ENCODE results near the gene SMR3A. TPM values are rescaled to one million over a fixed set of nuclear protein-coding genes. Genes with fewer than 3 reads are reported as not detected.
A peak's percentile ranks its signal among the peaks of the same experiment; 100 is the strongest.

Gene SMR3A
- total RNA-seq (not detected), polyA plus RNA-seq (ENCODE audit: insufficient read depth in 1 of 8, insufficient read length in 8 of 8, low replicate concordance in 1 of 8) (not detected)
- long read RNA-seq, donor 1 = 0 reads
- long read RNA-seq, donor 2 = 0 reads
- long read RNA-seq, donor 3 = 0 reads
- long read RNA-seq, donor 4 = 0 reads
- long read RNA-seq, donor 5 = 0 reads
- long read RNA-seq, donor 6 = 0 reads
- long read RNA-seq, donor 7 = 0 reads
- long read RNA-seq, donor 8 = 0 reads
- long read RNA-seq, donor 9 = 0 reads
- long read RNA-seq, donor 10 = 0 reads
- long read RNA-seq, donor 11 = 0 reads

- Histone ChIP-seq H3K36me3 (ENCODE audit: control insufficient read depth, insufficient read depth, low read length) (no peaks in the 10 kb centered on the region), H3K27me3 (ENCODE audit: control insufficient read depth, insufficient read depth, low read length) (no peaks in the 10 kb centered on the region), H3K4me1 (ENCODE audit: control insufficient read depth, insufficient read depth, low read length) (no peaks in the 10 kb centered on the region), H3K4me3 (ENCODE audit: low read length) (no peak within 1 kb of the TSS), H3K9me3 (replicated peaks; ENCODE audit: control insufficient read depth, low read depth, low read length) (no peaks in the 10 kb centered on the region), H3K27ac (ENCODE audit: low read length) (no peak within 1 kb of the TSS)
- WGBS (ENCODE audit: insufficient coverage) = 71% methylated on average over 1 of the region's 3 CpGs
- peak; percentile 32 for DNase-seq
These were observed at the start of gene SMR3A for GRCh38 chr4:70360460-70360859. Gene SMR3A (plus strand): TSS chr4:70360760. CDS start chr4:70362116, 1,356 bp downstream.

- H3K4me1 ChIP-seq (ENCODE audit: control insufficient read depth, insufficient read depth, low read length) = no peaks in the 10 kb centered on the region
- H3K36me3 ChIP-seq (ENCODE audit: control insufficient read depth, insufficient read depth, low read length) = no peaks in the 10 kb centered on the region
- H3K27me3 ChIP-seq (ENCODE audit: control insufficient read depth, insufficient read depth, low read length) = no peaks in the 10 kb centered on the region
- DNase-seq = no peak
- H3K9me3 ChIP-seq (replicated peaks; ENCODE audit: control insufficient read depth, low read depth, low read length) = peaks cover 2% of the 10 kb centered on the region
- H3K27ac ChIP-seq (ENCODE audit: low read length) = no peak overlapping the region
- no peak overlapping the region for H3K4me3 ChIP-seq (ENCODE audit: low read length)
These were observed 46.8 kb upstream of the SMR3A start for GRCh38 chr4:70313736-70314135.

GRCh38 chr4:70315928-70316327 lies 44.6 kb upstream of the SMR3A start:
- H3K9me3 ChIP-seq (replicated peaks; ENCODE audit: control insufficient read depth, low read depth, low read length) = no peaks in the 10 kb centered on the region
- 60% methylated on average over 1 of the region's 1 CpG for WGBS (ENCODE audit: insufficient coverage)
- no peaks in the 10 kb centered on the region for H3K36me3 ChIP-seq (ENCODE audit: control insufficient read depth, insufficient read depth, low read length)
- H3K27me3 ChIP-seq (ENCODE audit: control insufficient read depth, insufficient read depth, low read length) = no peaks in the 10 kb centered on the region
- H3K4me3 ChIP-seq (ENCODE audit: low read length) = no peak overlapping the region
- H3K4me1 ChIP-seq (ENCODE audit: control insufficient read depth, insufficient read depth, low read length) = no peaks in the 10 kb centered on the region
- no peak overlapping the region for H3K27ac ChIP-seq (ENCODE audit: low read length)
- DNase-seq = no peak

GRCh38 chr4:70326052-70326451 lies 34.5 kb upstream of the SMR3A start:
- no CpG with 5 or more reads among the region's 2 CpGs for WGBS (ENCODE audit: insufficient coverage)
- Histone ChIP-seq H3K27me3 (ENCODE audit: control insufficient read depth, insufficient read depth, low read length) (no peaks in the 10 kb centered on the region), H3K27ac (ENCODE audit: low read length) (no peak overlapping the region), H3K4me1 (ENCODE audit: control insufficient read depth, insufficient read depth, low read length) (no peaks in the 10 kb centered on the region), H3K9me3 (replicated peaks; ENCODE audit: control insufficient read depth, low read depth, low read length) (no peaks in the 10 kb centered on the region), H3K4me3 (ENCODE audit: low read length) (no peak overlapping the region), H3K36me3 (ENCODE audit: control insufficient read depth, insufficient read depth, low read length) (no peaks in the 10 kb centered on the region)
- DNase-seq = no peak

- WGBS (ENCODE audit: insufficient coverage) = 100% methylated on average over 2 of the region's 3 CpGs
- Histone ChIP-seq H3K36me3 (ENCODE audit: control insufficient read depth, insufficient read depth, low read length) (no peaks in the 10 kb centered on the region), H3K4me1 (ENCODE audit: control insufficient read depth, insufficient read depth, low read length) (no peaks in the 10 kb centered on the region), H3K9me3 (replicated peaks; ENCODE audit: control insufficient read depth, low read depth, low read length) (no peaks in the 10 kb centered on the region), H3K4me3 (ENCODE audit: low read length) (no peak within 1 kb of the TSS), H3K27me3 (ENCODE audit: control insufficient read depth, insufficient read depth, low read length) (no peaks in the 10 kb centered on the region), H3K27ac (ENCODE audit: low read length) (no peak within 1 kb of the TSS)
- DNase-seq = no peak
These were observed 25.9 kb upstream of the SMR3A start, which contains the start of gene CABS1 for GRCh38 chr4:70334681-70335080. Gene CABS1 (plus strand): TSS chr4:70334981. CDS start chr4:70335040, 59 bp downstream.

- H3K4me3 ChIP-seq (ENCODE audit: low read length) = no peak overlapping the region
- no peaks in the 10 kb centered on the region for H3K36me3 ChIP-seq (ENCODE audit: control insufficient read depth, insufficient read depth, low read length)
- no CpG with 5 or more reads among the region's 5 CpGs for WGBS (ENCODE audit: insufficient coverage)
- no peaks in the 10 kb centered on the region for H3K27me3 ChIP-seq (ENCODE audit: control insufficient read depth, insufficient read depth, low read length)
- no peak overlapping the region for H3K27ac ChIP-seq (ENCODE audit: low read length)
- no peak for DNase-seq
- H3K4me1 ChIP-seq (ENCODE audit: control insufficient read depth, insufficient read depth, low read length) = no peaks in the 10 kb centered on the region
- H3K9me3 ChIP-seq (replicated peaks; ENCODE audit: control insufficient read depth, low read depth, low read length) = no peaks in the 10 kb centered on the region
These were observed 24.5 kb upstream of the SMR3A start for GRCh38 chr4:70336043-70336442.

GRCh38 chr4:70337886-70338420 lies 22.6 kb upstream of the SMR3A start:
- Histone ChIP-seq H3K27me3 (ENCODE audit: control insufficient read depth, insufficient read depth, low read length) (no peaks in the 10 kb centered on the region), H3K9me3 (replicated peaks; ENCODE audit: control insufficient read depth, low read depth, low read length) (no peaks in the 10 kb centered on the region), H3K27ac (ENCODE audit: low read length) (no peak overlapping the region), H3K36me3 (ENCODE audit: control insufficient read depth, insufficient read depth, low read length) (no peaks in the 10 kb centered on the region), H3K4me1 (ENCODE audit: control insufficient read depth, insufficient read depth, low read length) (no peaks in the 10 kb centered on the region), H3K4me3 (ENCODE audit: low read length) (no peak overlapping the region)
- no CpG with 5 or more reads among the region's 1 CpG for WGBS (ENCODE audit: insufficient coverage)
- DNase-seq = peak; percentile 76

- H3K4me1 ChIP-seq (ENCODE audit: control insufficient read depth, insufficient read depth, low read length) = no peaks in the 10 kb centered on the region
- WGBS (ENCODE audit: insufficient coverage) = no CpG with 5 or more reads among the region's 1 CpG
- DNase-seq = no peak
- no peaks in the 10 kb centered on the region for H3K27me3 ChIP-seq (ENCODE audit: control insufficient read depth, insufficient read depth, low read length)
- H3K4me3 ChIP-seq (ENCODE audit: low read length) = no peak overlapping the region
- H3K36me3 ChIP-seq (ENCODE audit: control insufficient read depth, insufficient read depth, low read length) = no peaks in the 10 kb centered on the region
- no peaks in the 10 kb centered on the region for H3K9me3 ChIP-seq (replicated peaks; ENCODE audit: control insufficient read depth, low read depth, low read length)
- no peak overlapping the region for H3K27ac ChIP-seq (ENCODE audit: low read length)
These were observed 4.4 kb upstream of the SMR3A start for GRCh38 chr4:70356185-70356584.

- H3K27ac ChIP-seq (ENCODE audit: low read length) = no peak overlapping the region
- no peak for DNase-seq
- H3K36me3 ChIP-seq (ENCODE audit: control insufficient read depth, insufficient read depth, low read length) = no peaks in the 10 kb centered on the region
- no CpG with 5 or more reads among the region's 3 CpGs for WGBS (ENCODE audit: insufficient coverage)
- H3K27me3 ChIP-seq (ENCODE audit: control insufficient read depth, insufficient read depth, low read length) = no peaks in the 10 kb centered on the region
- H3K9me3 ChIP-seq (replicated peaks; ENCODE audit: control insufficient read depth, low read depth, low read length) = no peaks in the 10 kb centered on the region
- no peaks in the 10 kb centered on the region for H3K4me1 ChIP-seq (ENCODE audit: control insufficient read depth, insufficient read depth, low read length)
- H3K4me3 ChIP-seq (ENCODE audit: low read length) = no peak overlapping the region
These were observed 1.4 kb upstream of the SMR3A start for GRCh38 chr4:70359115-70359661.

- no peak for DNase-seq
- Histone ChIP-seq H3K36me3 (ENCODE audit: control insufficient read depth, insufficient read depth, low read length) (no peaks in the 10 kb centered on the region), H3K27ac (ENCODE audit: low read length) (no peak overlapping the region), H3K27me3 (ENCODE audit: control insufficient read depth, insufficient read depth, low read length) (no peaks in the 10 kb centered on the region), H3K4me1 (ENCODE audit: control insufficient read depth, insufficient read depth, low read length) (no peaks in the 10 kb centered on the region), H3K9me3 (replicated peaks; ENCODE audit: control insufficient read depth, low read depth, low read length) (no peaks in the 10 kb centered on the region), H3K4me3 (ENCODE audit: low read length) (no peak overlapping the region)
- WGBS (ENCODE audit: insufficient coverage) = 92% methylated on average over 4 of the region's 5 CpGs
These were observed 3.4 kb downstream of the SMR3A start for GRCh38 chr4:70364002-70364401.

All from muscle of leg (tissue), 16 donors.